ENCODE results near the gene ST6GALNAC4. TPM values are rescaled to one million over a fixed set of nuclear protein-coding genes. Genes with fewer than 3 reads are reported as not detected.
A peak's percentile ranks its signal among the peaks of the same experiment; 100 is the strongest.

The ST6GALNAC4 gene
- polyA plus RNA-seq, 3 donors = 8.9 to 14.0 (median 10.3) TPM

- no peaks in the 10 kb centered on the region for H3K9me3 ChIP-seq (replicated peaks in 1 of 2; ENCODE audit: control insufficient read depth in 1 of 2, insufficient read depth in 1 of 2, low read length in 2 of 2)
- H3K27ac Mint-ChIP-seq = peak overlapping the region in 2 of 7 donors; percentile 7 to 13
- 89% methylated on average over 5 of the region's 6 CpGs for WGBS (ENCODE audit: insufficient coverage)
- H3K4me3 Mint-ChIP-seq = no peak overlapping the region
- peaks cover 0 to 1% (median 0%) of the 10 kb centered on the region in 7 donors for H3K9me3 Mint-ChIP-seq
- peaks cover 0 to 3% (median 0%) of the 10 kb centered on the region in 3 donors for H3K27me3 Mint-ChIP-seq (ENCODE audit: low read depth in 3 of 3)
- no peak overlapping the region for H2AFZ ChIP-seq (ENCODE audit: insufficient read depth, low read depth, low read length, poor library complexity, severe bottlenecking)
- H4K20me1 ChIP-seq (ENCODE audit: insufficient read depth, low read length) = no peaks in the 10 kb centered on the region
- no peak for TF ChIP-seq CTCF (IDR thresholded peaks at IDR 0.05)
- H3K27ac ChIP-seq (ENCODE audit: low read depth in 1 of 2, low read length in 2 of 2) = no peak overlapping the region
- peaks cover 12 to 38% of the 10 kb centered on the region in 2 donors for H3K36me3 ChIP-seq (replicated peaks in 1 of 2; ENCODE audit: control insufficient read depth in 1 of 2, insufficient read depth in 2 of 2, low read length in 2 of 2)
- DNase-seq = peak in 1 of 3 donors; percentile 1
- peaks cover 20 to 26% of the 10 kb centered on the region in 2 donors for H3K4me1 ChIP-seq (ENCODE audit: control insufficient read depth in 1 of 2, insufficient read depth in 2 of 2, low read length in 2 of 2)
- intact Hi-C loops (cut with micrococcal nuclease) = no loop called here
- no peak overlapping the region for H3K9ac ChIP-seq (ENCODE audit: insufficient read depth, low read length, poor library complexity, severe bottlenecking)
- H3K4me1 Mint-ChIP-seq = peaks cover 30% of the 10 kb centered on the region
- peaks cover 34 to 35% of the 10 kb centered on the region in 2 donors for H3K36me3 Mint-ChIP-seq
- no peak overlapping the region for H3K4me3 ChIP-seq (replicated peaks in 1 of 3; ENCODE audit: low read depth in 2 of 3, low read length in 3 of 3)
- H3K27me3 ChIP-seq (ENCODE audit: control insufficient read depth in 2 of 2, insufficient read depth in 2 of 2, low read length in 2 of 2) = no peaks in the 10 kb centered on the region
- H3K79me2 ChIP-seq (ENCODE audit: insufficient read depth, low read length) = no peaks in the 10 kb centered on the region
- no peak overlapping the region for H3K4me2 ChIP-seq (replicated peaks; ENCODE audit: extremely low read depth, low read length, poor library complexity, severe bottlenecking)
Observed at GRCh38 chr9:127910613-127911205, 6.1 kb downstream of the ST6GALNAC4 start.

- peak overlapping the region in 1 of 7 donors; percentile 65 for H3K27ac Mint-ChIP-seq
- 91% methylated on average over 13 of the region's 17 CpGs for WGBS (ENCODE audit: insufficient coverage)
- peak overlapping the region in 1 of 2 donors; percentile 27 for H3K4me3 Mint-ChIP-seq
Observed at GRCh38 chr9:127909839-127910273, 7.0 kb downstream of the ST6GALNAC4 start.

More at GRCh38 chr9:127909839-127910273, 7.0 kb downstream of the ST6GALNAC4 start:
- H3K27me3 Mint-ChIP-seq (ENCODE audit: low read depth in 3 of 3) = peaks cover 0 to 3% (median 0%) of the 10 kb centered on the region in 3 donors
- H3K36me3 Mint-ChIP-seq = peaks cover 35% of the 10 kb centered on the region in 2 donors
- no peak for TF ChIP-seq CTCF (IDR thresholded peaks at IDR 0.05)
- intact Hi-C loops (cut with micrococcal nuclease) = no loop called here
- H3K4me1 Mint-ChIP-seq = peaks cover 31% of the 10 kb centered on the region
- H3K9ac ChIP-seq (ENCODE audit: insufficient read depth, low read length, poor library complexity, severe bottlenecking) = no peak overlapping the region
- peaks cover 0 to 1% (median 0%) of the 10 kb centered on the region in 7 donors for H3K9me3 Mint-ChIP-seq
- no peaks in the 10 kb centered on the region for H3K9me3 ChIP-seq (replicated peaks in 1 of 2; ENCODE audit: control insufficient read depth in 1 of 2, insufficient read depth in 1 of 2, low read length in 2 of 2)
- H3K4me2 ChIP-seq (replicated peaks; ENCODE audit: extremely low read depth, low read length, poor library complexity, severe bottlenecking) = no peak overlapping the region
- H2AFZ ChIP-seq (ENCODE audit: insufficient read depth, low read depth, low read length, poor library complexity, severe bottlenecking) = no peak overlapping the region
- H4K20me1 ChIP-seq (ENCODE audit: insufficient read depth, low read length) = no peaks in the 10 kb centered on the region
- peaks cover 25 to 27% of the 10 kb centered on the region in 2 donors for H3K4me1 ChIP-seq (ENCODE audit: control insufficient read depth in 1 of 2, insufficient read depth in 2 of 2, low read length in 2 of 2)
- H3K27ac ChIP-seq (ENCODE audit: low read depth in 1 of 2, low read length in 2 of 2) = no peak overlapping the region
- peaks cover 12 to 38% of the 10 kb centered on the region in 2 donors for H3K36me3 ChIP-seq (replicated peaks in 1 of 2; ENCODE audit: control insufficient read depth in 1 of 2, insufficient read depth in 2 of 2, low read length in 2 of 2)
- H3K27me3 ChIP-seq (ENCODE audit: control insufficient read depth in 2 of 2, insufficient read depth in 2 of 2, low read length in 2 of 2) = no peaks in the 10 kb centered on the region
- peak in 1 of 3 donors; percentile 3 for DNase-seq
- no peak overlapping the region for H3K4me3 ChIP-seq (replicated peaks in 1 of 3; ENCODE audit: low read depth in 2 of 3, low read length in 3 of 3)
- no peaks in the 10 kb centered on the region for H3K79me2 ChIP-seq (ENCODE audit: insufficient read depth, low read length)
